CD4-positive, alpha-beta T cell (primary cell): ENCODE data around the gene B2M. TPM values are rescaled to one million over a fixed set of nuclear protein-coding genes. Genes with fewer than 3 reads are reported as not detected.

Experiments
- ATAC-seq: fragments of 200-7000 bp; cut with Tn5 transposase; one replicate; pipeline ENCODE4 v1.10.0; 2022; ENCODE audit warnings: mild to moderate bottlenecking; ENCODE audit not compliant: poor library complexity
- CTCF ChIA-PET: fragments of 350-600 bp; sonication (Branson Sonifier 250); formaldehyde crosslinking; loops from one replicate; lab custom pipeline; 2021; ENCODE audit warnings: antibody characterized with exemption, inconsistent platforms; lab: Charles Lee
- POLR2A ChIA-PET: fragments of 350-600 bp; sonication (Branson Sonifier 250); formaldehyde crosslinking; loops from one replicate; lab custom pipeline; 2021; ENCODE audit warnings: antibody characterized with exemption, inconsistent platforms; lab: Charles Lee
- DNase-seq, 14 experiments: peaks; one replicate each; pipeline ENCODE4 v3.0.0-alpha.2; 2013 to 2020; ENCODE audit warnings: mixed read lengths in 2 of 14
- H3K27ac ChIP-seq, 2 donors: one replicate each; pipeline versions ENCODE4 v1.5.1 to v1.7.0; 2013; ENCODE audit warnings: low read length in 2 of 2, low read depth in 1 of 2, mild to moderate bottlenecking in 1 of 2
- H3K27me3 ChIP-seq, 2 experiments: 1 replicate in 1 of 2; 2 replicates in 1 of 2; pipeline versions ENCODE4 v1.6.1 to v1.7.0; 2013; ENCODE audit warnings: low read length in 2 of 2, control low read depth in 1 of 2, mild to moderate bottlenecking in 1 of 2, moderate library complexity in 1 of 2; ENCODE audit not compliant: insufficient read depth in 2 of 2, control insufficient read depth in 1 of 2
- H3K36me3 ChIP-seq: one replicate; pipeline ENCODE4 v1.6.1; 2013; ENCODE audit warnings: low read length, control low read depth; ENCODE audit not compliant: insufficient read depth
- H3K4me1 ChIP-seq: one replicate; pipeline ENCODE4 v1.6.1; 2013; ENCODE audit warnings: low read length, control low read depth; ENCODE audit not compliant: insufficient read depth
- H3K4me3 ChIP-seq: one replicate; pipeline ENCODE4 v1.5.1; 2013; ENCODE audit warnings: mild to moderate bottlenecking, low read length, moderate library complexity
- H3K9me3 ChIP-seq, 2 experiments: 1 replicate in 1 of 2; 2 replicates in 1 of 2; pipeline versions ENCODE4 v1.6.1 to v1.7.0; 2013; ENCODE audit warnings: low read length in 2 of 2, mild to moderate bottlenecking in 2 of 2, control low read depth in 1 of 2, moderate library complexity in 1 of 2; ENCODE audit not compliant: control insufficient read depth in 1 of 2, insufficient read depth in 1 of 2
- H3K27ac Mint-ChIP-seq: one replicate; pipeline ENCODE4 v1.8.0; 2020; ENCODE audit warnings: mixed read lengths
- H3K27me3 Mint-ChIP-seq: one replicate; pipeline ENCODE4 v1.8.0; 2021; ENCODE audit warnings: mixed read lengths
- H3K36me3 Mint-ChIP-seq: one replicate; pipeline ENCODE4 v1.8.0; 2021; ENCODE audit warnings: low read depth, mixed read lengths
- H3K4me1 Mint-ChIP-seq: one replicate; pipeline ENCODE4 v1.8.0; 2021; ENCODE audit warnings: low read depth, mixed read lengths
- H3K4me3 Mint-ChIP-seq: one replicate; pipeline ENCODE4 v1.8.0; 2020; ENCODE audit warnings: mild to moderate bottlenecking, mixed read lengths
- H3K9me3 Mint-ChIP-seq: one replicate; pipeline ENCODE4 v1.8.0; 2020; ENCODE audit warnings: mixed read lengths
- CTCF ChIP-seq: fragments of 200-600 bp; IDR thresholded peaks from one replicate; pipeline ENCODE4 v1.8.0; 2022; ENCODE audit warnings: antibody characterized with exemption, mild to moderate bottlenecking
- intact Hi-C, 2 experiments: fragments of 100-400 bp; cut with DNase I in 1 of 2; cut with micrococcal nuclease in 1 of 2; formaldehyde crosslinking; loops; one replicate each; pipeline versions ENCODE4 v1.15.1 to v1.9.0; 2023 to 2025; cut with DNase I, micrococcal nuclease
- total RNA-seq, 174 experiments: library from RNA in 2 of 174; stranded (reverse) in 2 of 174; gene quantifications; one replicate each; pipeline ENCODE4 v1.2.3 and lab custom pipeline; 2021 to 2026

B2M gene
- total RNA-seq, 2 experiments from 2014 or later, result 4,357 to 4,503 TPM

GRCh38 chr15:44734839-44735481 is 23.6 kb downstream of the B2M start:
- H3K4me1 Mint-ChIP-seq, result peaks cover 80% of the 10 kb centered on the region
- TF ChIP-seq CTCF, result no peak
- ATAC-seq (no peak), DNase-seq (peak in 1 of 14 experiments; percentile 29)
- H3K4me3 ChIP-seq, result peak overlapping the region; percentile 39
- H3K4me1 ChIP-seq, result peaks cover 62% of the 10 kb centered on the region
- H3K9me3 ChIP-seq, result no peaks in the 10 kb centered on the region
- H3K9me3 Mint-ChIP-seq, result no peaks in the 10 kb centered on the region
- ChIA-PET CTCF (interaction anchor here (0.8 to 5.0 kb wide), 6 partner anchors 7 to 82 kb away, joined by 3 to 98 read pairs (median 34); partner anchors contain the start of genes B2M, PATL2 and SPG11), POLR2A (interaction anchor here (1.2 to 38.3 kb wide), 6 partner anchors 7 to 447 kb away, joined by 3 to 4232 read pairs (median 88); partner anchors contain the start of genes B2M, PATL2 and SPG11)
- H3K27me3 Mint-ChIP-seq, result no peaks in the 10 kb centered on the region
- H3K27ac ChIP-seq, result peak overlapping the region; percentile 83 to 86
- peaks cover 13% of the 10 kb centered on the region for H3K36me3 Mint-ChIP-seq
- H3K27me3 ChIP-seq, result no peaks in the 10 kb centered on the region
- H3K36me3 ChIP-seq, result peaks cover 13% of the 10 kb centered on the region
- H3K4me3 Mint-ChIP-seq, result peak overlapping the region; percentile 85
- H3K27ac Mint-ChIP-seq, result peak overlapping the region; percentile 94
- intact Hi-C loops, result loop anchor here (1.0 to 5.0 kb wide), 2 partner anchors 74 to 158 kb away; no protein-coding TSS in a partner anchor

GRCh38 chr15:44735482-44736180 is 24.3 kb downstream of the B2M start:
- peaks cover 58% of the 10 kb centered on the region for H3K4me1 ChIP-seq
- H3K27ac Mint-ChIP-seq, result peak overlapping the region; percentile 94
- CTCF ChIA-PET, result interaction anchor here (0.8 to 5.0 kb wide), 10 partner anchors 7 to 157 kb away, joined by 3 to 98 read pairs (median 9); partner anchors contain the start of genes B2M, PATL2 and SPG11
- H3K9me3 ChIP-seq, result no peaks in the 10 kb centered on the region
- POLR2A ChIA-PET, result interaction anchor here (0.7 to 38.3 kb wide), 10 partner anchors 8 to 448 kb away, joined by 3 to 4232 read pairs (median 5); partner anchors contain the start of genes B2M, EIF3J, PATL2 and SPG11
- TF ChIP-seq CTCF, result no peak
- H3K4me1 Mint-ChIP-seq, result peaks cover 73% of the 10 kb centered on the region
- peaks cover 13% of the 10 kb centered on the region for H3K36me3 Mint-ChIP-seq
- peak overlapping the region; percentile 39 for H3K4me3 ChIP-seq
- intact Hi-C loops, result loop anchor here (2.0 to 5.0 kb wide), 3 partner anchors 23 to 158 kb away; no protein-coding TSS in a partner anchor
- H3K27me3 Mint-ChIP-seq, result no peaks in the 10 kb centered on the region
- DNase-seq (peak in 5 of 14 experiments; percentile 29 to 75 (median 65)), ATAC-seq (peak; percentile 64)
- H3K27ac ChIP-seq, result peak overlapping the region; percentile 83 to 86
- no peaks in the 10 kb centered on the region for H3K27me3 ChIP-seq
- no peaks in the 10 kb centered on the region for H3K9me3 Mint-ChIP-seq
- peak overlapping the region; percentile 76 for H3K4me3 Mint-ChIP-seq
- H3K36me3 ChIP-seq, result peaks cover 13% of the 10 kb centered on the region

GRCh38 chr15:44736181-44736765 is 25.0 kb downstream of the B2M start, which contains the start of gene TRIM69:
Gene TRIM69, plus strand, starts transcription at chr15:44736528. Its CDS starts 177 bp downstream, at chr15:44736705.
- CTCF ChIA-PET, result interaction anchor here (0.6 to 5.0 kb wide), 13 partner anchors 8 to 193 kb away, joined by 3 to 98 read pairs (median 5); partner anchors contain the start of genes B2M, PATL2 and SPG11

More at GRCh38 chr15:44736181-44736765, 25.0 kb downstream of the B2M start, which contains the start of gene TRIM69:
- no peaks in the 10 kb centered on the region for H3K27me3 Mint-ChIP-seq
- TF ChIP-seq CTCF, result no peak
- H3K4me1 Mint-ChIP-seq, result peaks cover 67% of the 10 kb centered on the region
- peak within 1 kb of the TSS; percentile 94 for H3K27ac Mint-ChIP-seq
- DNase-seq (peak in 2 of 14 experiments; percentile 47 to 59), ATAC-seq (peak; percentile 47)
- H3K9me3 Mint-ChIP-seq, result no peaks in the 10 kb centered on the region
- Histone ChIP-seq H3K4me1 (peaks cover 55% of the 10 kb centered on the region), H3K9me3 (no peaks in the 10 kb centered on the region), H3K27ac (peak within 1 kb of the TSS; percentile 83 to 86), H3K36me3 (peaks cover 13% of the 10 kb centered on the region), H3K4me3 (peak within 1 kb of the TSS; percentile 39), H3K27me3 (no peaks in the 10 kb centered on the region)
- intact Hi-C loops, result loop anchor here (2.0 to 5.0 kb wide), 3 partner anchors 23 to 159 kb away; no protein-coding TSS in a partner anchor
- POLR2A ChIA-PET, result interaction anchor here (0.6 to 38.3 kb wide), 14 partner anchors 8 to 912 kb away, joined by 3 to 4232 read pairs (median 4); partner anchors contain the start of genes B2M, EIF3J, MFAP1 and PATL2
- peaks cover 12% of the 10 kb centered on the region for H3K36me3 Mint-ChIP-seq
- peak within 1 kb of the TSS; percentile 76 for H3K4me3 Mint-ChIP-seq
